ENCODE results near the gene DSTYK. TPM values are rescaled to one million over a fixed set of nuclear protein-coding genes. Genes with fewer than 3 reads are reported as not detected.

DSTYK gene
- polyA plus RNA-seq, 1 donor from 2014 or later: 12.1 TPM

DNA sequence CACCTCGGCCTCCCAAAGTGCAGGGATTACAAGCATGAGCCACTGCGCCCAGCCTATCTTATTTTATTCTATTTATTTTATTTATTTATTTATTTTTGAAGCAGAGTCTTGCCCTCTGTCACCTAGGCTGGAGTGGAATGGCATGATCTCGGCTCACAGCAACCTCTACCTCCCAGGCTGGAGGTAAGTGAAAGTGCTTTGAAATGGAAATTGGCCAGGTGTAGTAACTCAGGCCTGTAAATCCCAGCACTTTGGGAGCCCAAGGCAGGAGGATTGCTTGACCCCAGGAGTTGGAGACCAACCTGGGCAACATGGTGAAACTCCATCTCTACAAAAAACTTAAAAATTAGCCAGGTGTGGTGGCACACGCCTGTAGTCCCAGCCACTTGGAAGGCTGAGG lies 5.1 kb upstream of the DSTYK start:
- H3K9me2 ChIP-seq (ENCODE audit: insufficient read depth, low read length): no peaks in the 10 kb centered on the region
- no peaks in the 10 kb centered on the region for H3K9me3 ChIP-seq (ENCODE audit: low read length)
- no peak overlapping the region for H3K27ac ChIP-seq (ENCODE audit: low read length)
- no peak overlapping the region for H2AFZ ChIP-seq (ENCODE audit: low read depth, low read length)
- no peak overlapping the region for H3K4me3 ChIP-seq (ENCODE audit: low read length)
- H3K36me3 ChIP-seq (ENCODE audit: insufficient read depth, low read length): no peaks in the 10 kb centered on the region
- no peak overlapping the region for H3K4me2 ChIP-seq (ENCODE audit: low read length)
- no peaks in the 10 kb centered on the region for H3F3A ChIP-seq (ENCODE audit: insufficient read depth, low read length, poor library complexity, severe bottlenecking)
- H4K20me1 ChIP-seq (ENCODE audit: insufficient read depth): no peaks in the 10 kb centered on the region
- no peaks in the 10 kb centered on the region for H3K27me3 ChIP-seq (ENCODE audit: insufficient read depth, low read depth, low read length)
- no peak overlapping the region for H3K9ac ChIP-seq (ENCODE audit: low read length)
- no peak for TF ChIP-seq RAD21 (conservative IDR thresholded peaks at IDR 0.05)
- TF ChIP-seq POLR2AphosphoS5 (IDR thresholded peaks at IDR 0.05): no peak
- TF ChIP-seq REST (IDR thresholded peaks at IDR 0.05; ENCODE audit: borderline replicate concordance): no peak
- TF ChIP-seq EZH2 (IDR thresholded peaks at IDR 0.05; ENCODE audit: borderline replicate concordance, insufficient read depth, low read length, poor library complexity, severe bottlenecking): no peak
- TF ChIP-seq, protein P1, sequence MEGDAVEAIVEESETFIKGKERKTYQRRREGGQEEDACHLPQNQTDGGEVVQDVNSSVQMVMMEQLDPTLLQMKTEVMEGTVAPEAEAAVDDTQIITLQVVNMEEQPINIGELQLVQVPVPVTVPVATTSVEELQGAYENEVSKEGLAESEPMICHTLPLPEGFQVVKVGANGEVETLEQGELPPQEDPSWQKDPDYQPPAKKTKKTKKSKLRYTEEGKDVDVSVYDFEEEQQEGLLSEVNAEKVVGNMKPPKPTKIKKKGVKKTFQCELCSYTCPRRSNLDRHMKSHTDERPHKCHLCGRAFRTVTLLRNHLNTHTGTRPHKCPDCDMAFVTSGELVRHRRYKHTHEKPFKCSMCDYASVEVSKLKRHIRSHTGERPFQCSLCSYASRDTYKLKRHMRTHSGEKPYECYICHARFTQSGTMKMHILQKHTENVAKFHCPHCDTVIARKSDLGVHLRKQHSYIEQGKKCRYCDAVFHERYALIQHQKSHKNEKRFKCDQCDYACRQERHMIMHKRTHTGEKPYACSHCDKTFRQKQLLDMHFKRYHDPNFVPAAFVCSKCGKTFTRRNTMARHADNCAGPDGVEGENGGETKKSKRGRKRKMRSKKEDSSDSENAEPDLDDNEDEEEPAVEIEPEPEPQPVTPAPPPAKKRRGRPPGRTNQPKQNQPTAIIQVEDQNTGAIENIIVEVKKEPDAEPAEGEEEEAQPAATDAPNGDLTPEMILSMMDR (IDR thresholded peaks at IDR 0.05; ENCODE audit: poor library complexity, severe bottlenecking): no peak
- TF ChIP-seq SMC3 (conservative IDR thresholded peaks at IDR 0.05; ENCODE audit: poor library complexity): no peak
- TF ChIP-seq EP300 (conservative IDR thresholded peaks at IDR 0.05; ENCODE audit: poor library complexity, severe bottlenecking): no peak
- TF ChIP-seq TAF1 (IDR thresholded peaks at IDR 0.05; ENCODE audit: low read depth): no peak
- TF ChIP-seq MXI1 (conservative IDR thresholded peaks at IDR 0.05; ENCODE audit: poor library complexity, severe bottlenecking): no peak
- H3K79me2 ChIP-seq (replicated peaks; ENCODE audit: insufficient read depth, low read length): no peaks in the 10 kb centered on the region

DNA sequence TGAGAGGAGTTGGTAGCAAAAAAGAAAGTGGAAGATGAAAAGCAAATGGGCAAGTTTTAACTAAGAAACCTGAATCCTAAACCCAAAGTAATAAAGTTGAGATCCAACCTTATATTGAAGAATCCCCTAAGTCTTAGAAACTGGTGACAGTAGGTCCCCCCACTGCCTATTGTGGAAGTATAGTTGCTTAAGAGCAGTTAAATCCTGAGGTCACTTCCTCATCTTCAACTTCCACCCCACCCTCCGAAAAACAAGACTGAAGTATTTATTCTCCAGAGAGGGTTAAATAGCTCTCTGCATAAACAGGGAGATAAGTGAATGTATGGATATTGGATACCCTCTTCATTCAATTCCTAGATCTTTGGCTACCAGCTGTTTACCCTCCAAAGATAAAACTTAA lies 3.3 kb upstream of the DSTYK start:
- Histone ChIP-seq H4K20me1 (ENCODE audit: insufficient read depth) (no peaks in the 10 kb centered on the region), H3K27me3 (ENCODE audit: insufficient read depth, low read depth, low read length) (no peaks in the 10 kb centered on the region)

More for the DNA sequence above, 3.3 kb upstream of the DSTYK start:
- Histone ChIP-seq H3F3A (ENCODE audit: insufficient read depth, low read length, poor library complexity, severe bottlenecking) (no peaks in the 10 kb centered on the region), H3K4me2 (ENCODE audit: low read length) (no peak overlapping the region), H3K4me3 (ENCODE audit: low read length) (no peak overlapping the region), H3K9me3 (ENCODE audit: low read length) (no peaks in the 10 kb centered on the region), H3K27ac (ENCODE audit: low read length) (no peak overlapping the region), H3K79me2 (replicated peaks; ENCODE audit: insufficient read depth, low read length) (no peaks in the 10 kb centered on the region), H3K9me2 (ENCODE audit: insufficient read depth, low read length) (no peaks in the 10 kb centered on the region), H2AFZ (ENCODE audit: low read depth, low read length) (no peak overlapping the region), H3K36me3 (ENCODE audit: insufficient read depth, low read length) (no peaks in the 10 kb centered on the region), H3K9ac (ENCODE audit: low read length) (no peak overlapping the region)
- TF ChIP-seq SMC3 (conservative IDR thresholded peaks at IDR 0.05; ENCODE audit: poor library complexity) (no peak), POLR2AphosphoS5 (IDR thresholded peaks at IDR 0.05) (no peak), TAF1 (IDR thresholded peaks at IDR 0.05; ENCODE audit: low read depth) (no peak), RAD21 (conservative IDR thresholded peaks at IDR 0.05) (no peak), REST (IDR thresholded peaks at IDR 0.05; ENCODE audit: borderline replicate concordance) (no peak), MXI1 (conservative IDR thresholded peaks at IDR 0.05; ENCODE audit: poor library complexity, severe bottlenecking) (no peak), EZH2 (IDR thresholded peaks at IDR 0.05; ENCODE audit: borderline replicate concordance, insufficient read depth, low read length, poor library complexity, severe bottlenecking) (no peak), EP300 (conservative IDR thresholded peaks at IDR 0.05; ENCODE audit: poor library complexity, severe bottlenecking) (no peak)
- TF ChIP-seq, protein P1 (IDR thresholded peaks at IDR 0.05; ENCODE audit: poor library complexity, severe bottlenecking): no peak

All from neural cell (in vitro differentiated cells).